HCT116 (cell line): ENCODE measurements around the gene TRIM65. TPM values are rescaled to one million over a fixed set of nuclear protein-coding genes. Genes with fewer than 3 reads are reported as not detected.

Experiments
- ATAC-seq: fragments of 200-7000 bp; cut with Tn5 transposase; 2 replicates; pipeline ENCODE4 v1.9.1; 2020; ENCODE audit warnings: mild to moderate bottlenecking, moderate library complexity
- BruUV-seq: library from RNA; stranded (reverse); fragments of 400-500 nt; replicated peaks from 2 replicates; lab custom pipeline; 2021; lab: Mats Ljungman, UMichigan
- CTCF ChIA-PET: fragments of 300-600 bp; sonication (Branson Sonifier 250); formaldehyde crosslinking; loops from one replicate; lab custom pipeline; 2021; ENCODE audit warnings: antibody characterized with exemption; lab: Charles Lee
- POLR2A ChIA-PET: fragments of 300-600, 350-600 bp; sonication (Branson Sonifier 250); formaldehyde crosslinking; loops from one replicate; lab custom pipeline; 2021; ENCODE audit warnings: antibody characterized with exemption; lab: Charles Lee
- RAD21 ChIA-PET, 2 experiments: fragments of 300-600 bp; sonication (Branson Sonifier 250); formaldehyde crosslinking; loops; one replicate each; lab custom pipeline; 2023; ENCODE audit warnings: low total read pairs in 2 of 2; ENCODE audit not compliant: uncharacterized antibody in 2 of 2, unreplicated experiment in 2 of 2, low non-redundant PET in 1 of 2; lab: Charles Lee
- DNase-seq: peaks from one replicate; pipeline ENCODE4 v3.0.0-alpha.2; 2010; ENCODE audit warnings: low read depth, low spot score
- H2AFZ ChIP-seq: fragments of 200-600 bp; shearing (Covaris generic), sonication (generic); 2 replicates; pipeline ENCODE4 v1.6.1; 2017; ENCODE audit warnings: low read depth, mixed run types, mixed read lengths, antibody characterized with exemption, low read length; ENCODE audit not compliant: poor library complexity, severe bottlenecking
- H3K27ac ChIP-seq: 2 replicates; pipeline ENCODE4 v1.5.1; 2012; ENCODE audit warnings: low read depth, low read length
- H3K27me3 ChIP-seq: fragments of 200-600 bp; sonication (generic); 2 replicates; pipeline ENCODE4 v1.6.1; 2016; ENCODE audit warnings: mixed run types, low read length, mixed read lengths; ENCODE audit not compliant: insufficient read depth
- H3K36me3 ChIP-seq, 2 experiments: fragments of 200-500 bp in 1 of 2; fragments of 200-600 bp in 1 of 2; sonication (Bioruptor generic) in 1 of 2; sonication (generic) in 1 of 2; 2 replicates each; pipeline versions ENCODE4 v1.5.1 to v1.6.1; 2014 to 2016; ENCODE audit warnings: low read length in 2 of 2, inconsistent platforms in 1 of 2, mixed read lengths in 1 of 2, mixed run types in 1 of 2; ENCODE audit not compliant: insufficient read depth in 2 of 2, control insufficient read depth in 1 of 2
- H3K4me1 ChIP-seq, 2 experiments: fragments of 200-600 bp in 1 of 2; sonication (generic) in 1 of 2; 2 replicates each; pipeline versions ENCODE4 v1.5.1 to v1.6.1; 2012 to 2017; ENCODE audit warnings: low read length in 2 of 2, inconsistent platforms in 1 of 2, mild to moderate bottlenecking in 1 of 2, mixed read lengths in 1 of 2, mixed run types in 1 of 2, moderate library complexity in 1 of 2; ENCODE audit not compliant: insufficient read depth in 2 of 2, control insufficient read depth in 1 of 2
- H3K4me2 ChIP-seq: fragments of 200-600 bp; sonication (generic); 2 replicates; pipeline ENCODE4 v1.6.1; 2017; ENCODE audit warnings: mixed run types, low read length, mixed read lengths
- H3K4me3 ChIP-seq, 2 experiments: fragments of 200-600 bp in 1 of 2; sonication (generic) in 1 of 2; replicated peaks in 1 of 2; 2 replicates each; pipeline ENCODE4 v1.5.1; 2011 to 2016; ENCODE audit warnings: low read length in 2 of 2, control low read depth in 1 of 2, low read depth in 1 of 2, mild to moderate bottlenecking in 1 of 2, mixed read lengths in 1 of 2, mixed run types in 1 of 2
- H3K79me2 ChIP-seq: fragments of 200-600 bp; sonication (generic); 2 replicates; pipeline ENCODE4 v1.6.1; 2017; ENCODE audit warnings: mild to moderate bottlenecking, mixed run types, low read length, moderate library complexity, mixed read lengths; ENCODE audit not compliant: insufficient read depth
- H3K9ac ChIP-seq: fragments of 200-600 bp; sonication (generic); 2 replicates; pipeline ENCODE4 v1.6.1; 2016; ENCODE audit warnings: low read length, mixed read lengths
- H3K9me2 ChIP-seq: fragments of 200-600 bp; sonication (generic), shearing (Covaris generic); 2 replicates; pipeline ENCODE4 v1.6.1; 2017; ENCODE audit warnings: mixed run types, mild to moderate bottlenecking, moderate library complexity; ENCODE audit not compliant: insufficient read depth
- H3K9me3 ChIP-seq, 2 experiments: fragments of 200-500 bp in 1 of 2; fragments of 200-600 bp in 1 of 2; sonication (Bioruptor generic) in 1 of 2; sonication (generic) in 1 of 2; 2 replicates each; pipeline ENCODE4 v1.6.1; 2014 to 2017; ENCODE audit warnings: low read length in 2 of 2, mixed read lengths in 2 of 2, inconsistent platforms in 1 of 2, low read depth in 1 of 2, mild to moderate bottlenecking in 1 of 2, mixed run types in 1 of 2, moderate library complexity in 1 of 2; ENCODE audit not compliant: control insufficient read depth in 1 of 2, insufficient read depth in 1 of 2
- H4K20me1 ChIP-seq: fragments of 200-600 bp; sonication (generic), shearing (Covaris generic); 2 replicates; pipeline ENCODE4 v1.6.1; 2017; ENCODE audit warnings: mixed run types, mild to moderate bottlenecking, moderate library complexity; ENCODE audit not compliant: insufficient read depth
- CBX3 ChIP-seq: IDR thresholded peaks from 2 replicates; pipeline ENCODE4 v1.6.1; 2012; ENCODE audit warnings: low read depth
- CEBPB ChIP-seq: IDR thresholded peaks from 2 replicates; pipeline ENCODE4 v1.6.1; 2012; ENCODE audit warnings: low read depth
- EGR1 ChIP-seq: IDR thresholded peaks from 2 replicates; pipeline ENCODE4 v1.6.1; 2012; ENCODE audit warnings: low read depth
- ELF1 ChIP-seq: IDR thresholded peaks from 2 replicates; pipeline ENCODE4 v1.6.1; 2012; ENCODE audit warnings: low read depth, borderline replicate concordance
- EZH2phosphoT487 ChIP-seq: fragments of 200-600 bp; IDR thresholded peaks from 2 replicates; pipeline ENCODE4 v1.6.1; 2018; ENCODE audit warnings: antibody characterized with exemption, borderline replicate concordance
- FOSL1 ChIP-seq: IDR thresholded peaks from 2 replicates; pipeline ENCODE4 v1.6.1; 2012; ENCODE audit warnings: low read depth
- POLR2AphosphoS5 ChIP-seq: IDR thresholded peaks from 2 replicates; pipeline ENCODE4 v1.6.1; 2011; ENCODE audit warnings: mild to moderate bottlenecking, low read depth, low read length, moderate library complexity
- RAD21 ChIP-seq: IDR thresholded peaks from 2 replicates; pipeline ENCODE4 v1.6.1; 2012; ENCODE audit warnings: low read depth, mild to moderate bottlenecking
- SIN3A ChIP-seq: IDR thresholded peaks from 2 replicates; pipeline ENCODE4 v1.6.1; 2012; ENCODE audit warnings: low read depth
- SP1 ChIP-seq: IDR thresholded peaks from 2 replicates; pipeline ENCODE4 v1.6.1; 2012; ENCODE audit warnings: low read depth
- ZFX ChIP-seq: fragments of 450-650 bp; IDR thresholded peaks from 2 replicates; pipeline ENCODE4 v1.6.1; 2017
- ZNF274 ChIP-seq: fragments of 200-500 bp; sonication (Bioruptor generic); IDR thresholded peaks from 2 replicates; pipeline ENCODE4 v1.6.1; 2014; ENCODE audit warnings: mild to moderate bottlenecking, low read depth, low read length, inconsistent platforms
- intact Hi-C: fragments of 100-400 bp; cut with micrococcal nuclease; formaldehyde crosslinking; loops from 2 replicates; pipeline ENCODE4 v1.10.0; 2022
- total RNA-seq: library from RNA; stranded (reverse); gene quantifications from one replicate; pipeline ENCODE4 v1.2.1, GENCODE V29; 2021; ENCODE audit not compliant: unreplicated experiment
- TF ChIP-seq, protein P1 (sequence below): IDR thresholded peaks from 2 replicates; pipeline ENCODE4 v1.6.1; 2012
- TF ChIP-seq, protein P2 (sequence below), 3 experiments: fragments of 200-600 bp in 1 of 3; sonication (generic) in 1 of 3; IDR thresholded peaks in 2 of 3; conservative IDR thresholded peaks in 1 of 3; 2 replicates each; pipeline ENCODE4 v1.5.1; 2012 to 2017; ENCODE audit warnings: low read depth in 2 of 3, low read length in 2 of 3, antibody characterized with exemption in 1 of 3, borderline replicate concordance in 1 of 3, control low read depth in 1 of 3, mild to moderate bottlenecking in 1 of 3, mixed read lengths in 1 of 3, mixed run types in 1 of 3, moderate library complexity in 1 of 3; ENCODE audit not compliant: insufficient read depth in 1 of 3

The TRIM65 gene
- total RNA-seq, 1 experiment from 2014 or later, result 53.0 TPM

DNA sequence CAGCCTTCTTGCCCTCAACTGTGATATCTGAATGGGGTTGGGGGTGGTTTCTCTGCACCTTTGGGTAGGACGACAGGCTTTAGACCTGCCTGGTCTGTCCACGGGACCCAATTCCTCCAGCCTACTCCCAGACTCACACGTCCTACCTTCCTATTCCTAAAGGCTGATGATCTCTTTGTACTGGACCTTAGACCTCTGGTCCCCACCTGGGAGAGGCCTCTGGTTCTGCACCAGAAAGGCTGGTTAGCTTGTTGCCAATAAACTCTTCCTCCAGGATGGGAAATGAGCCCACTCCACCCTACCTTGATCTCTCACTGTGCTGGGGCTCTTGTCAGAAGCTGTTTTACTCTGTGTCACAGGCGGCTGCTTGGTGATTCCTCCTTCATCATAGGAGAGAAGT is 29.7 kb upstream of the TRIM65 start:
- BruUV-seq, result no TSS peak
- Histone ChIP-seq H3K4me2 (no peak overlapping the region), H3K27me3 (no peaks in the 10 kb centered on the region), H4K20me1 (no peaks in the 10 kb centered on the region), H3K4me1 (peaks cover 0 to 8% of the 10 kb centered on the region in 2 experiments; a peak in 2 of 4 replicates), H3K79me2 (no peaks in the 10 kb centered on the region), H3K4me3 (no peak overlapping the region), H3K9ac (no peak overlapping the region), H3K27ac (no peak overlapping the region), H3K9me3 (no peaks in the 10 kb centered on the region), H2AFZ (no peak overlapping the region), H3K9me2 (no peaks in the 10 kb centered on the region), H3K36me3 (no peaks in the 10 kb centered on the region)
- DNase-seq (no peak), ATAC-seq (no peak)
- ChIA-PET POLR2A (interaction anchor here (1.2 kb wide), 1 partner anchor 21 kb away, joined by 4 read pairs; no protein-coding TSS in a partner anchor), RAD21 (interaction anchor here in 1 of 2 experiments (1.0 kb wide), 1 partner anchor 154 kb away, joined by 3 read pairs; no protein-coding TSS in a partner anchor), CTCF (interaction anchor here (1.0 to 2.2 kb wide), 6 partner anchors 9 to 65 kb away, joined by 3 to 18 read pairs (median 6); partner anchors contain the start of genes FBF1 and MRPL38)
- intact Hi-C loops, result no loop called here
- TF ChIP-seq SIN3A (no peak), RAD21 (no peak), ELF1 (no peak), CBX3 (no peak), ZNF274 (no peak), POLR2AphosphoS5 (no peak), ZFX (no peak), EGR1 (no peak), FOSL1 (no peak), EZH2phosphoT487 (no peak), CEBPB (no peak), SP1 (no peak)
- TF ChIP-seq, protein P1, sequence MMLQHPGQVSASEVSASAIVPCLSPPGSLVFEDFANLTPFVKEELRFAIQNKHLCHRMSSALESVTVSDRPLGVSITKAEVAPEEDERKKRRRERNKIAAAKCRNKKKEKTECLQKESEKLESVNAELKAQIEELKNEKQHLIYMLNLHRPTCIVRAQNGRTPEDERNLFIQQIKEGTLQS, result no peak
- TF ChIP-seq, protein P2, sequence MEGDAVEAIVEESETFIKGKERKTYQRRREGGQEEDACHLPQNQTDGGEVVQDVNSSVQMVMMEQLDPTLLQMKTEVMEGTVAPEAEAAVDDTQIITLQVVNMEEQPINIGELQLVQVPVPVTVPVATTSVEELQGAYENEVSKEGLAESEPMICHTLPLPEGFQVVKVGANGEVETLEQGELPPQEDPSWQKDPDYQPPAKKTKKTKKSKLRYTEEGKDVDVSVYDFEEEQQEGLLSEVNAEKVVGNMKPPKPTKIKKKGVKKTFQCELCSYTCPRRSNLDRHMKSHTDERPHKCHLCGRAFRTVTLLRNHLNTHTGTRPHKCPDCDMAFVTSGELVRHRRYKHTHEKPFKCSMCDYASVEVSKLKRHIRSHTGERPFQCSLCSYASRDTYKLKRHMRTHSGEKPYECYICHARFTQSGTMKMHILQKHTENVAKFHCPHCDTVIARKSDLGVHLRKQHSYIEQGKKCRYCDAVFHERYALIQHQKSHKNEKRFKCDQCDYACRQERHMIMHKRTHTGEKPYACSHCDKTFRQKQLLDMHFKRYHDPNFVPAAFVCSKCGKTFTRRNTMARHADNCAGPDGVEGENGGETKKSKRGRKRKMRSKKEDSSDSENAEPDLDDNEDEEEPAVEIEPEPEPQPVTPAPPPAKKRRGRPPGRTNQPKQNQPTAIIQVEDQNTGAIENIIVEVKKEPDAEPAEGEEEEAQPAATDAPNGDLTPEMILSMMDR (IDR thresholded peaks at IDR 0.05 in 2 of 3, conservative IDR thresholded peaks at IDR 0.05 in 1 of 3; ENCODE audit: borderline replicate concordance in 1 of 3, insufficient read depth in 1 of 3, low read depth in 2 of 3, low read length in 2 of 3), result no peak
